Measurements from ENCODE around the gene UBTF. TPM values are rescaled to one million over a fixed set of nuclear protein-coding genes. Genes with fewer than 3 reads are reported as not detected.

The UBTF gene
- total and polyA plus RNA-seq, 9 of the 15 experiments (the other 6 are each of a cell fraction or from before 2014, with no cell fraction given): 1.2 to 113 (median 83.6) TPM

GRCh38 chr17:44212507-44213402, 6.7 kb downstream of the UBTF start (continued):
- TF ChIP-seq MAFF (IDR thresholded peaks at IDR 0.05; ENCODE audit: low read length) (no peak), ERF (CRISPR knock-in tag; IDR thresholded peaks at IDR 0.05) (no peak), ZNF583 (CRISPR knock-in tag; IDR thresholded peaks at IDR 0.05) (no peak), RHOXF2B (CRISPR knock-in tag; conservative IDR thresholded peaks at IDR 0.05) (no peak), MEIS2 (IDR thresholded peaks at IDR 0.05; ENCODE audit: partially characterized antibody) (no peak), RREB1 (CRISPR knock-in tag; IDR thresholded peaks at IDR 0.05) (no peak), ZNF436 (CRISPR knock-in tag; IDR thresholded peaks at IDR 0.05) (no peak), ZNF146 (CRISPR knock-in tag; IDR thresholded peaks at IDR 0.05; ENCODE audit: unreplicated experiment) (no peak), ZBTB40 (IDR thresholded peaks at IDR 0.05) (no peak), ZBTB40 (CRISPR knock-in tag; IDR thresholded peaks at IDR 0.05) (no peak), NR4A1 (CRISPR knock-in tag; IDR thresholded peaks at IDR 0.05) (no peak), NR4A1 (tag; IDR thresholded peaks at IDR 0.05) (no peak), POLR2G (IDR thresholded peaks at IDR 0.05; ENCODE audit: low read depth, low read length) (peak; percentile 76), GABPB2 (CRISPR knock-in tag; conservative IDR thresholded peaks at IDR 0.05) (no peak)

Data from K562 (cell line).